NCI-H774 (cell line): ENCODE data around the gene GREB1.
A peak's percentile ranks its signal among the peaks of the same experiment; 100 is the strongest.

Experiments used
- DNase-seq: peaks from one replicate; lab custom pipeline; 2025; lab: John Stamatoyannopoulos, UW

The GREB1 gene

GRCh38 chr2:11540148-11540995 lies 6.5 kb downstream of the GREB1 start:
- DNase-seq = peak; percentile 66

- DNase-seq = no peak
Measured at GRCh38 chr2:11540996-11541692, 7.3 kb downstream of the GREB1 start.

- no peak for DNase-seq
Measured at GRCh38 chr2:11541693-11542274, 7.9 kb downstream of the GREB1 start.

GRCh38 chr2:11542275-11542819 lies 8.5 kb downstream of the GREB1 start:
- no peak for DNase-seq

- DNase-seq = no peak
Measured at GRCh38 chr2:11543337-11544216, 9.7 kb downstream of the GREB1 start.

- DNase-seq = no peak
Measured at GRCh38 chr2:11546072-11546471, 12.2 kb downstream of the GREB1 start.

GRCh38 chr2:11547912-11548497 lies 14.2 kb downstream of the GREB1 start:
- no peak for DNase-seq

GRCh38 chr2:11550302-11550701 lies 16.5 kb downstream of the GREB1 start:
- DNase-seq = no peak

GRCh38 chr2:11550901-11551568 lies 17.2 kb downstream of the GREB1 start:
- DNase-seq = no peak

GRCh38 chr2:11551569-11552259 lies 17.9 kb downstream of the GREB1 start:
- no peak for DNase-seq

- DNase-seq = no peak
Measured at GRCh38 chr2:11552260-11552638, 18.4 kb downstream of the GREB1 start.

GRCh38 chr2:11553661-11554398 lies 20.0 kb downstream of the GREB1 start:
- no peak for DNase-seq

GRCh38 chr2:11554399-11554716 lies 20.5 kb downstream of the GREB1 start:
- no peak for DNase-seq

- DNase-seq = no peak
Measured at GRCh38 chr2:11556101-11556806, 22.4 kb downstream of the GREB1 start.

GRCh38 chr2:11558214-11558886 lies 24.5 kb downstream of the GREB1 start:
- DNase-seq = no peak

- no peak for DNase-seq
Measured at GRCh38 chr2:11559066-11559785, 25.4 kb downstream of the GREB1 start.

- DNase-seq = no peak
Measured at GRCh38 chr2:11559786-11560155, 25.9 kb downstream of the GREB1 start.

GRCh38 chr2:11560806-11561205 lies 27.0 kb downstream of the GREB1 start:
- DNase-seq = no peak
